Stimulated activated CD4-positive, alpha-beta T cell treated with anti-CD3 and anti-CD28 coated beads, Interleukin-15, amount 100 ng/mL, for 1 hour (primary cell): ENCODE results near the gene UNC13B.
"Not testable (repeated sequence)": the region's sequence is repeated elsewhere in the genome, so short reads cannot be mapped to it uniquely, and the experiment has no call there.

Source experiments
- DNase-seq, 2 donors: peaks; one replicate each; pipeline ENCODE4 v3.0.0-alpha.2; 2020; ENCODE audit warnings: low read depth in 1 of 2, low spot score in 1 of 2

Gene UNC13B

DNA sequence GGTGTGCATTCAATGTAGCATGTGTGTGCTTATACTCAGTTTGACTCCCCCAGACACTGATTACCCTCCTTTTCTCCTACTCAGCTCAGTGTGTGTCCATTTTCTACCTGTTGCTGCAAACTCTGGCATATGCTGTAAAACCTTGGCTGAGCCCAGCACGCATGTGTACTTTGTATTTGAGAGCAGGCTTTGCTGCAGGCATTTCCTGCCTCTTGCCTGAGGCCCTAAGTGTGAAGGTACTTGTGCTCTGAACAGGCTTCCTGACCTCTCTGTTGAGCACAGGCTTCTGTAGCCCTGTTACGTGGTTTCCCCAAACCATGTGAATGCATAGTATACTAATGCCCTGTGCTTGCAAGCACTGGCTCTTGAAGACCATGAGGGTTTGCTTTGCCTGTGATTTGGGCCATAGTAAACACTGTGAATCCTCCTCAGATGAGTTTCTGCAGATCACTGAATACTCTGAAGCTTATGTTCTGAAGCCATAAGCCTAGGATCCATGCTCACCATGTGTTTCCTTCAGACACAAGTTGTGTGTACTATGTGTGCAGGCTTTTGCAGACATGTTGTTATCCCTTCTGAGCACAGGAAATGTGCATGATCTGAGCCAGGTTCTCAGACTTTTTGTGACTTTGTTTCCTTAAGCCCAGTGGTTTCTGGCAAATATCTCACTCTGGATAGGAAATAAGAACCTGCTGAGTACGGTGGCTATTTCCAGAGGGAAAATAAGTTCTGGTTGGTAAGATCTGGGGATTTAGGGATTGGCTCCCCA is 203.2 kb downstream of the UNC13B start:
- DNase-seq: no peak

DNA sequence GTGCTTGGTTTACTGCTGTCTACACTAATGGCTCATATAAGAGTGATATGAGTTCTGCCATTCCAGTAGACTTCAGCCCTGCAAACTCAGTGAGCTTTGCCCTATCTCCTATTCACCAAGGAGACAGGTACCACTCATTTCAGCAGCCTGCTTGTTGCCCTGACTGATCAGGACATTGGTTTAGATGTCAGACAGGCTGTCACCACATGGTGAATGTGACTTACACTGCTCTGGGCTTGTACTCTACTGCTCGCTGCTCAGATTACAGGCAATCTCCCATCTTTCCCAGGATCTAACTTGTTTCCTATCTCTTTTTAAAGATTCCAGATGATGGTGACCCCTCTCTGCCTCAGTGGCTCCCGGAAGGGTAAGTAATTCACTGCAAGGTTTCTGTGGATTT is 204.8 kb downstream of the UNC13B start:
- no peak for DNase-seq

DNA sequence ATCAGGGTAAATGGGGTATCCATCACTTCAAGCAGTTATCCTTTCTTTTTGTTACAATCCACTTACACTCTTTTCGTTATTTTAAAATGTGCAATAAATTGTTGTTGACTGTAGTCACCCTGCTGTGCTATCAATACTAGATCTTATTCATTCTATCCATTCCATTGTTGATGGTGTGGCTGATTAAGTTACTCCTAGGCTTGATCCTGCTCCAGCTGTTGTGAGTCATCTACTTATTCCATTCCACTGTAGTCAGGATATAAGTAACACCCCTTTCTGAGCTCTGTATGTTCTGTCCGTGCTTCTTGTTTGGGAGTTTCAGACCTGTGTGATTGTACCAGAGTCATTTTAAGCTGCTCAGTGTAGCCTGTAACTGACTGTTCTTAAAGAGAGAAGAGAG is 205.6 kb downstream of the UNC13B start:
- DNase-seq: no peak

DNA sequence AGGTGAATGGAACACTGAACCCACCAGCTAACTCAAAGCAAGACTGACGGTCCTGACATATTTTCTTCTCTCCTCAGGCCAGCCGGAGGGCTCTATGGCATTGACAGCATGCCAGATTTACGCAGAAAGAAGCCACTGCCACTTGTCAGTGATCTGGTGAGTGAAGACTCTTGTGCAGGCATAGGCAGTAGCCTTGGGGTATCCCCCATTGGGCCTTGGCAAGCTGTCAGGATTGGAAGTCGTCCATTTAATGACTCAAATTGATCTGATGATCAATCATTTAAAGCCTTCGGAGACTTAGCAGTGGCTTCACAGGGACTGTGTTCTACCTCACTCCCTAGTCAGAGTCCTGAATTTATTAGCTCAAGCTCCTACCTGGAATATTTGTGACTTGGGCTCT is 208.4 kb downstream of the UNC13B start:
- DNase-seq: no peak

DNA sequence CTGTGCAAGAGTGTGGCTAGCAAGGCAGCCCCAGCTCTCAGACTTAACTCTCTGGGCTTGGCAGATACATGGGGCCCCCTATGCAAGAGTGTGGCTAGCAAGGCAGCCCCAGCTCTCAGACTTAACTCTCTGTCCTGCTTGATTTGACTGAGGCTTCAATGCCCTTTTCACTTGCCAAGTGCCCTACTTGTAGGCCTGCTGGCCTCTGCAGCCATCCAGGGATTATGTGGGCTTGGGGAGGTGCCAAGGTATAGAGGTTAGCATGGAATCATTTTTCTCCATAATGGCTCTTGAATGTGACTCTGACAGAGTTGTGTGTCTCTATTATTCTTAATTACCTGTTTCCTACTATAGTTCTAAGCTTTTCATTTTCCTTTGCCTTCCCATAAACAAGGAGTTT is 212.6 kb downstream of the UNC13B start:
- DNase-seq: no peak

DNA sequence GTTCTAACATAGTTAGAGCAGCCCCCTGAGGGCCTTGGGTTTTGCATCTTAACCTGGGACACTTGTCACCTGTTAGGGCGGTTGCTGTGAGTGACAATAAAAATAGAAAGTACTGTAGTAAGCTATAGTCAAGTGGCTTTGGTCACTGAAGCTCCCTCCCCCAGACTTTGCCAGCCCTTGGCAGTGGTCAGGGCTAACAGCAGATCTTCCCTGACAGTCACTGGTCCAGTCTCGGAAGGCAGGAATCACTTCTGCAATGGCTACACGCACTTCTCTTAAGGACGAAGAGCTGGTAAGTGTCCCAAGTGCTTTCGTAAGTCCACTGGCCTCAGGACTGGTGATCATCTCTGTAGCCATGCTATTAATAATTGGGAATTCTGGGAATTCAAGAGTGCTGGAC is 213.1 kb downstream of the UNC13B start:
- DNase-seq: no peak

DNA sequence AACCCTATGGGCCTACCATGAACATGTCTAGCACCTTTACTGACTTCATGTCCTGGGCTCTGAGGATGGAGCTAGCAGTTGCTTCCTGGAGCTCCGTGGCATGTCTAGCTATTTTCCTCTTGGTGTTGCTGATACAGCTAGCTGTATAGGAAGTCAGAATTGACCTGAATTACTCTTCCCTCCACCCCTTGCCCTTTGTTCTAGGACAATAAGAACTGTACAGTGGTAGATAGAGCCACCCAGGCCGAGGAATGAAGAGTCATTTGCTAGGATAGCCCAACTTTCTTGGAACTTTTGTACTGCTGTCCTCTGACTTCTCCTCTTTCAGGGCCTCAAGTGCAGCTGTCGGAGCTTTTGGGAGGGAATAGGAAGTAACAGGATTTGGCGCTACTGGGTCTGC is 218.2 kb downstream of the UNC13B start:
- no peak for DNase-seq

DNA sequence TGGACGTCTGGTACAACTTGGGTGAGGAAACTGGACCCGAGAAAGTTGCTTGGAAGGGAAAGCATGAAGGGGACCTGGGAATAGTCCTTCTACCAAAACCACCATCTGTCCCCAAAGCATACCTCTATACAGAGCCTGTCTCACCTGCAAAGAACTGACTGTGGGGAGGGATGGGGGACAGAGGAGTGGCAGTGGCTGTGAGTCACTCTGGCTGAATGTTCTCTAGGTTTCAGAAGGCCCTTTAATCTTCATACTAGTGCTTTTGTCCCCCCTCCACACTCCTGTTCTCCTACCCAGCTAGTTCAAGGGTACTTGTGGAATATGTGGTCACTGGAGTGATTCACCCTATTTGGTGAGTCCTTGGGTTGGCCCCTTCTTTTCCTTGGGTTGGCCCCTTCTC is 218.8 kb downstream of the UNC13B start:
- no peak for DNase-seq

DNA sequence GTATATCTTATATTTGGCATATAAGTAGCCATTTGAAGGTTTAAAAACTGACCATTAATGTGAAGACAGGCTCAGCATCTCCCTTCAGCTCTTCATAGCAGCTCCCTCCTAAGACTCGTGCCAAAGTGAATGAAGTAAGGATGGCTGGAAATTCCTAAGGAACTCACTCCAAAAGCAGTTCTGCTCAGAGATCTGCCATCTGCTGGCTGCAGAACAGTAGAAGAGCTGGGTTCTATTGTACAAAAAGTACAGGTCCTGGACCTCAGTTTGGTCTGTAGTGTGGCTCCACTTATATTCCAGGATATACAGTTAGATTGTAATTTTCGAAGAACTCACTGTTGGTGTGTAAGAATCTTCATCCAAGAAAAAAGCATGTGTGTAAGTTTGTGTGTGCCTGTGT is 223.2 kb downstream of the UNC13B start:
- no peak for DNase-seq

DNA sequence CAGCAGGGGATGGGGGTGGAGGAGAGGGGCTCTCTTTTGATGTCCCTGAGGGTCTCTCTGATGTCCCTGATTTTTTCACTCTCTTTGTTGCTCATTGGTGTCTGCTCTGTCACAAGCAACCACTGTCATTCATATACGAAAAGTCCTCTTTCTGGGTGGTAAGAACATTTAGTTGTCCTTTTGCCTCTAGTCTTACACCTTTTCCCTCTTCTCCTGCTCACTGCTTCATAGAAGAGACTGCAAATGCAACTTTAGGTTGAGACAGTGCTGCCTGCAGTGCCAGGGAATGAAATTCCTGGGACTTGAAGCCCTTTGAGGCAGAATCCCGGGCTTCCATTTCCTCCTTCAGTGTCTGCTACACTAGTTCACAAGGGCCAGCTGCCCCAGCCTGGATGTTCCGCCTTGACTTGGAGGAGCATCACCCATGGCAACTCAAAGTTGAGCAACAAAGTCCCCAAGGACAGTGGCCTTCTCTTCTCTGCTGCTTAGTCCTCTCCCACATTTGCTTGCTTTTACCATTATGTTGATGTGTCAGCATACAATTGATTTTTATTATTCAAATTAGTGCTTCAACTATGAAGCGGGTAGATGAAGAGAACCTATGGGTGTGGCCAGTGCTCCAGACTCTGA is 233.4 kb downstream of the UNC13B start:
- DNase-seq: no peak

DNA sequence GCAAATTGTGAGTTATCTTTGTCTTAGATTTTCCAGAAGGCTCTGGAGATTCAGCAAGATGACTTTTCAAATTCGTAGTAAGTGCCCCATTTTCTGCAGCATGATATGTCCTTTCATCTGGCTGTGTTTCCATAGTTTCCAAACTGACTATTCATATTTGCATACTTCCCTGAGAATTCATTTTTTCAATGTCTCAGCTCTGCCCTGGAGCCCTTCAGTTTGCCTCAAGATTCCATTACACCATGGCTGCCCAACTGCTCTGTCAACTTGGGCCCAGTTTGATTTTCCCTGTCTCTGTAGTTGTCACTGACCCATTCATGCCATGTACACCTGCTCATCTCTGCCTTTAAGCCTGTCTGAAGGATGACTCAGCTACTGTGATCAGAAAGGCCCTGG is 233.9 kb downstream of the UNC13B start:
- no peak for DNase-seq

DNA sequence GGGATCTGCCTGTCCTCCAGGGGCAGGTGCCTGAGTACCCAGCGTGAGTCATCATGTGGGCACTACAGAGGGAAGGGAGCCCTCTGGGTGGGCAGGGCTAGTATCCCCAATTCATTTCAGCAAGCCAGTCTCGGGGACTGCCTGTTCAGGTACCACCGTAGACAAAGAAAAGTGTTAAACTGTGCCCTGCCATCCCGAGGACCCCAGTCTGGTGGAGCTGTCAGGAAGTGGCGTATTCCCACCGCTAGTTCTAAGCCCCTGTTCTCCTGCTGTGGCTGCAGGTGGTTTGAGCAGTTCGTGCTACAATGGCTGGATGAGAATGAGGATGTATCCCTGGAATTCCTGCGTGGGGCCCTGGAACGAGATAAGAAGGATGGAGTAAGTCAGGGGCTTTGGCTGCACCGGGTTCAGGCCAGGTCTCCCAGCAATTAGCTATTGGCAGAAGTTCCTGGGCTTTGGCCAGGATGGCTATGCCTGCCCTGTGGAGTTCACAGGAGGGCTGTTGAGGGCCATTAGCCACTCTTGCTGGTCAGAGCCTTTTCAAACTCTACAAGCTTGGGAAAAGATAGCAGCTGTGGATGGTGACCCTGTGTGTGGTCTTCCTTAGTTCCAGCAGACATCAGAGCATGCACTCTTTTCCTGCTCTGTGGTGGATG is 234.9 kb downstream of the UNC13B start:
- no peak for DNase-seq

DNA sequence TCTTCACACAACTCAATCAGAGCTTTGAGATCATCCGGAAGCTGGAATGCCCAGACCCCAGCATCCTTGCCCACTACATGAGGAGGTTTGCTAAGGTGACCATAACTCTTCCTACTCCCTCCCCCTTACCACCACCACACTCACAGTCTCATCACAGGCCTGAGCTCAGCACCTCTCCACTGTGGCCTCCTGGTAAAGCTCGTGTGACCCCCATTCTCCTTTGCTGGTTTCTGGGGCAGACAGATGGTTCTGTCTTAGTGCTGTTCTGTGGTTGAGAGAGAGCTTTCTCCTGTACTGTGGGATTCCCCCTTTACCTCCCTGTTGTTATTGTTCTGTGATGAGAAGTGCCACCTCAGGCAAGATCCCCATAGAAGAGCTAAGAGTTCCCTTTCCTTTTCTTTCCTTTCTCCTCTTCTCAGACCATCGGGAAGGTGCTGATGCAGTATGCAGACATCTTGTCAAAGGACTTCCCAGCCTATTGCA is 235.4 kb downstream of the UNC13B start:
- DNase-seq: no peak

DNA sequence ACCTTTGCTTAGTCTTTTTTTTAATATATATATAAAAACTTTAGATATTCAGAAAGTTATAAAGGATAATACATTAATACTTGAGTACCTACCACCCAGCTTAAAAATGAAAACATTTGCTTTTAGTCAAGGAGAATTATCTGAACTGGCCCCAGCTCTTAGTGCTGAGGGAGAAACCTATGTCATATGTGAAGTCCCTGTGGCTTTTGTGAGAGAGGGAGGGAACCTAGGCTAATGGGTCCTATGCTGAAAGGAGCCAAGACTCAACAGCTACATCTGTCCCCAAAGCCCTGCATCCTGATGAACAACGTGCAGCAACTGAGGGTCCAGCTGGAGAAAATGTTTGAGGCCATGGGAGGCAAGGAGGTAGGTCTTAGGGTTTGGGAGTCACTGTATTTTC is 236.1 kb downstream of the UNC13B start:
- DNase-seq: no peak

DNA sequence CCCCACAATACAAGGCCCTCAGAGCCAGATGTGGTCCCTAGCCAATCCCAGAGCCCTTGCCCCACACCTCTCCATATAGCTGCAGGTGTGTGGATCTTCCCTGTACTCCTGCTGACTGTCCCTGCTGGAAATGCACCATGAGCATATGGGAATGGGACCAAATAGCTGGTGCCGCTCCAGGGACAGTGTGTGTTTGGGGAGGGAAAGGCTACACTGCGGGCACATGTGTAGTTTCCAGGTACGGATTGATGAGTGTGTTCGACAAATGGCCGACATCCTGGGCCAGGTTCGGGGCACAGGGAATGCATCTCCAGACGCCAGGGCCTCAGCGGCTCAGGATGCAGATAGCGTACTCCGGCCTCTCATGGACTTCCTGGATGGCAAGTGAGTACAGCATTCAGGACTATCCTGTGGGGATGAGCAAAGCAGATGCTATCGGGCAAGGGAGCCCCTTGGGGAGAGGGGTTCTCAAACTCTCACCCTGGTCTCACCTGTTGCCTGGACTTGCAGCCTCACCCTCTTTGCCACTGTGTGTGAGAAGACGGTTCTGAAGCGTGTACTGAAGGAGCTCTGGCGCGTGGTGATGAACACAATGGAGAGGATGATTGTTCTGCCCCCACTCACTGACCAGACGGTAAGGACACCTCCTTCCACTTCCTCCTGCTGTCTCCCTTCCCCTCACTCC is 237.0 kb downstream of the UNC13B start:
- no peak for DNase-seq

DNA sequence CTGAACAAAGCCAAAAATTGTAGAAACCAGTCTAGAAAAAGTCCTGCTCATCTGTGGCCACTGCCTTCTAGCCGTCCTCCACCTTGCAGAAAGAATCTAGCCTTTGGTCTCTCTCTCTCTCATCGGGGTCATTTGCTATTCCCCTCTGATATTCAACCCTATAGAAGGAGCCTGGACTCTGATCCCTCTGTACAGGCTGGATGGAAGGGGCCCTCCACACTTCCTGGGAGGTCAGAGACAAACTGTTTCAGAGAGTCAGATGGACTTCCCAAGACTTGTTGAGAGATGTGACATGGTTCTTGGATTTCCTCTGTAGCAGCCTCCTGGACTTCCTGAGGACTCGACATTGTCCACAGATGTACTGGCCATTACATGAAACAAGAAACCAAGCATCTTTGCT is 243.1 kb downstream of the UNC13B start:
- DNase-seq: no peak

DNA sequence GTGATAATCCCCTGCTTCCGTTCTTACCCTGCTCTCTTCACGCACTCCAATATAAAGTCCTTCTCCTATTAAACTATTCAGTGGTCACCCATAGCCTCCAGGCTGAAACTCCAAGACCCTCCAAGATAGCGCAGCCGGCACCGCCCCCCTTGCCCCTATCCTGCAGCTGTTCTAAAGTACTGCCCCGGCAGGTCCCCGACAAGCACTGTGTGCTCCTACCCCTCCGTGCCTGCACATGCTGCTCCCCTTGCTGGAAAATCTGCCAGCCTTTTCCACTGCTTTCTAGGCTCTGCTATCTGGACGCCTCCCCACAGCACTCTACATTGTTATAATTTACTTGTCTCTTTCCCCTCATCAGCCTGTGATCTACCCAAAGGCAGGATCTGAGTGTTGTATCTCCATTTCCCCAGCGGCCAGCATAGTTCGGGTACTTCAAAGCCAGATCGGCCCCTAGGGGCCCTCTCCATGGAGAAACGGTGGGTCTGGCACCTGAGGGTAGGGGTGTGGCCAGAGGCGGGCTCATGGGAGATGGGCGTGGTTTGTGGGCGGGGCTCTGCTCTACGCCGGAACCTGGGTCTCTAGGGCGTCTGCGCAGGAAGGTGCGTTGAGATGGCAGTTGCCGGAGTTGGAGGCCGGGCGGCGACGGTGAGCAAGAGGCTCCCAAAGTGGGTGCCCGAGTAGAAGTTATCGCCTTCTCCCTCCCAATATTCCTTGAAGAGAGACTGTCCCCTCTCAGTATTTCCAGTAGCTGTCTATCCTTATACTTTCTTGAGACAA is 244.6 kb downstream of the UNC13B start:
- peak in 1 of 2 donors; percentile 21 for DNase-seq

DNA sequence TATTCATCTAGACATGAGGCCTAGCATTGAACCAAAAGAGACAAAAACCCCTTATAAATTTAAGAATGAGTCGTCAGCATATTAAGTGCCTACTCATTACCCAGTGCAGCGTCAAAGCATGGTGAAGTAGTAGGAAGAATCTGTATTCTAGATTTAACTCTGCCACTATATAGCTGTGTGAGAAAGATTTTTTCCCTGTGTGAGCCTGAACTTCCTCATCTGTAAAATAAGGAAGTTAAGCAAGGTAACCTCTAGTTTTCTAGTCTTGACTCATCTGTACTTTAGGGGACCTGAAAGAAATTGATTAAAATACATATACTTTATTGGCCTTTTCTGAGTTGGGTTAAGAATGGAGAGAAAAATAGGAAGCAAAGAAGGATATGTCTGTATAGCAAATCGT is 246.0 kb downstream of the UNC13B start:
- no peak for DNase-seq

DNA sequence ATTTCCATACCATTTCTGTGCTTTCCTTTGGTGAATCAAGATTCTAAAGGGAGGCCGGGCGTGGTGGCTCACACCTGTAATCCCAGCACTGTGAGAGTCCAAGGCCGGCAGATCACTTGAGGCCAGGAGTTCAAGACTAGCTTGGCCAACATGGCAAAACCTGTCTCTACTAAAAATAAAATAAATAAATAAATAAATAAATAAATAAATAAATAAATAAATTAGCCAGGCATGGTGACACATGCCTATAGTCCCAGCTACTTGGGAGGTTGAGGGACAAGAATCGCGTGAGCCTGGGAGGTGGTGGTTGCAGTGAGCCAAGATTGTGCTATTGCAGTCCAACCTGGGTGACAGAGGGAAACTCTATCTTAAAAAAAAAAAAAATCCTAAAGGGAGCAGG is 247.6 kb downstream of the UNC13B start:
- DNase-seq: not testable (repeated sequence)

DNA sequence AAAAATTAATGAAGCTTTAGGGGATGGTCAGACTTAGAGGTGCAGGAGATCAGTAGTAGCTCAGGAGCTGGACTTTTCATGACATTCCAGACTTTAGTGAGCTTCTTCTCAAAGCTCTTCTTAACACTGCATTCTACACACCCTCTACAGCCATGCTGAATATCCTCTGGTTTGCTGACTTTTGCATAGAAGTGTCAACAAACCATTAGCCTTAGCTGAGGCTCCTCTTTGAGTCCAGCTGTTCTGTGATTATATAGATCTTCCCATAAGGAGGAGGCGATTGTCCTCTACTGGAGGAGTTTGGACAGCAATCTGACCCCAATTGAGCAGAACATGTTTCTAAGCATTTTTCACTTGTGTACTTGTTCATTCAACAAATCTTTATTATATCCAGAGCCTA is 253.1 kb downstream of the UNC13B start:
- no peak for DNase-seq
